HG03439 (cell line): ENCODE measurements around the gene ST6GALNAC4.
"Not testable (repeated sequence)": the region's sequence is repeated elsewhere in the genome, so short reads cannot be mapped to it uniquely, and the experiment has no call there.

Experiments used
- ATAC-seq: cut with Tn5 transposase; IDR thresholded peaks from one replicate; pipeline ENCODE4 v1.9.1; 2021; ENCODE audit warnings: mild to moderate bottlenecking, moderate library complexity; ENCODE audit not compliant: unreplicated experiment

ST6GALNAC4 gene

DNA sequence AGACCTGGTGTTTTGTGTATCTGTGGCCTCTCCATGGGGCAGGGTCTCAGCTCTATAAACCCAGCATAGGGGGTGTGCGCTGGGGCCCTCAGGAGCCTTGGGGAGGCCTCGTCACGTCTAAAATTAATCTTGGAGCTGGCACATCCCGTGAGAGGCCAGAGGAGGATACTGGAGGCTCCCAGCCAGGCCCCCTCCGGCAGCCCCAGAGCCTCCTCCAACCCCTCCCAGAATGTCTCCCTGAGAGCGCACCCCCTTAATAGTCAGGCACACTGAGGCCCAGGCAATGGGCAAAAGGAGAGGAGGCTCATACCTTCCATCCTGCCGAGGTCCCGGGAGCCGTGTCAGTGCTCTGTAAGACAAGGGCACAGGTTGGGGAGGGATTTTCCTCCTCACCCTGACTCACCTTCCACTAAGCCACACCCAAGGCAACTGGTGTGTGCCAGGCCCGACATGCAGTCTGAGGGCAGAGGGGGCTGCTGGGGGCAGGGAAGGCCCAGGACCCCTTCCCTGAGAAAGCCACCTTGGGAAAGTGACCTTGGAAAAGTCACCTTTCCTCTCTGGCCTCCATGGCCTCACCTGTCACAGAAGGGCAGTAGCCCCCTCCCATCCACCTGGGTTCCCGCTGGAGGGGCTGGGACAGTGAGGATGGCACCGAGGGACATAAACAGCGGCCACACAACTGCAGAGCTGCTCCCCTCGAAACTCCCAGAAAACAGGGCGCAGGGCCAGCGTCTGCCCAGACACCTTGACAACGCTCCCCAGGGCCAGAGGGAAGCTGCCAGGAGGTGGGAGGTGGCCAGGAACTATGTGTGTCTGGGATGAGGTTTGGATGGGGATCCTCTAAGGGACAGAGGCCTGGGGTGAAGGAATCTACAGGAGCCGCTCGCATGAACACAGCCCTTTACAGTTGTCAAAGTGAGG, 42.3 kb downstream of the ST6GALNAC4 start:
- ATAC-seq: no peak

DNA sequence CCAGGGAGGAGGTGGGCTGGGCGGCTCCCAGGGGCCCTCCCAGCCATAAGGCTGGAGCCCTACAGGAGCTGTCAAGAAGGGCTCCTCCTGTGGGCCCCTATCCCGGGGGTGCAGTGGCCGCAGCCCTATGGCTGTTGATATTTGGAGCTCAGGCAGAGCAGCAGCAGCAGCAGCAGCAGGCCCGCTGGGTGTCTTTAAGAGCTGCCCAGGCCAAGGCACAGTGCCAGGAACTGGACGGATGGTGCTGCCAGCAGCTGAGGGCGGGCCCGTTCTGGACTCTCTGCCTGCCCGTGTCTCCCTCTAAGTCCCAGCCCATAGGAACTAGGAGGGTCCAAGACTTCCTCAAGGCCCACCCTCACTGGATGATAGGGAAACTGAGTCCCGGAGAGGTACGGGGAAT, 43.0 kb downstream of the ST6GALNAC4 start:
- ATAC-seq: no peak

DNA sequence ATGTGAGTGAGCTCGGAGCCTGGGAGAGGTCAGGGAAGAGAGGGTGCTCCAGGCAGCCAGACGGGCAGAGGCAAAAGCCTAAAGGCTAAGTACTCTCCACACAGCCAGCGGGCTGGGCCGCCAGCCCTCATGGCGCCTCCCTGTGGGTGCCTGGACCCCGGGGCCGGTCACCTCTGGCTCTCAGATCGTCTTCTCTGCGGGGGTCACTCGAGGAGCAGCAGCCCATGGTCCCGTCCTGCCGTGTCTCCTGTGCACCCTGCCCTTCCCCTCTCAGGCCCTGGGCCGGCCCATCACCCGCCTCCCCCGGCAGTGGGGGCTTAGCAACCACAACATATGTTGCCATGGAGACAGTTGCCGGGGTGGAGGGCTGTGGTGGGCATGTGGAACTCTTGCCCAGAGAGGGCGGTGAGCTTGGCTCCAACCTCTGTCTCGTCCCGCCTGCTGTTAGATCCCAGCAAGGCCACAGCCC, 43.6 kb downstream of the ST6GALNAC4 start:
- no peak for ATAC-seq

DNA sequence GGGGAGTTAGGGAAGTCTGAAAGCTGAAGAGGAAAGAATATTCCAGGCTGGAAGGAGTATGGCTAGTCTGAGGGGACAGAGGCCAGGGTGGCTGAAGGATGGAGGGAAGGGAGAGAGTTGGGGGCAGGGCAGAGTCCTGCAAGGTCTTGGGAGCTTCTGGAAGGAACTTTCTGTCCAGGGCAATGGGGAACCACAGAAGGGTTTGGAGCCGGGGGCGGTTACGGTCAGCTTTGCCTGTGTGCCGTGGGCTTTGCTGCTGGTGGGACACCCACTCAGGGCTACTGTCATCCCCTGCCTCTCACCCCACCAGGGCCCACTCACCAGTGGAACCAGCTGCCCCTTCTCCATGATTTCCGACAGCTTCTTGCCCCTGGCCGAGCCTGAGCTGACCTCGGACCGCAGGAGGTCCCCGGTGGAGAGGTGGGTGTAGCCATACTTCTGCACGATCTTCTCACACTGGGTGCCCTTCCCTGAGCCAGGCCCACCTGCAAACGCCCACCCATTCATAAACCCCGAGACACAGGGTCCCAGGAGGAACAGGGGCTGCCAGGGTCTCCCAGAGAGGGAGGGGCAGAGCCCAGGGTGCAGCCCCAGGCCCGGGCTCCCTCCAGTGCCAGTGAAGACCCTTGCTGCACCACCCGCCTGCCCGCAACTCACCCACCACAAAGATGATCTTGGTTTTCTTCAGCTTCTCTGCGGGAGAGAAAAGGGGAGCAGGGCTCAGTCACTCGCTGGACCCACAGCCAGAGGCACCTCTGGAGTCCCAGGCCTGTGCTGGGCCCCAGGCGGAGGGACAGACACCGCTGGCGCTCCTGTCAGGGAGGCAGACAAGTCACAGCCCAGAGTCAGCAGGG, 44.2 kb downstream of the ST6GALNAC4 start:
- no peak for ATAC-seq

DNA sequence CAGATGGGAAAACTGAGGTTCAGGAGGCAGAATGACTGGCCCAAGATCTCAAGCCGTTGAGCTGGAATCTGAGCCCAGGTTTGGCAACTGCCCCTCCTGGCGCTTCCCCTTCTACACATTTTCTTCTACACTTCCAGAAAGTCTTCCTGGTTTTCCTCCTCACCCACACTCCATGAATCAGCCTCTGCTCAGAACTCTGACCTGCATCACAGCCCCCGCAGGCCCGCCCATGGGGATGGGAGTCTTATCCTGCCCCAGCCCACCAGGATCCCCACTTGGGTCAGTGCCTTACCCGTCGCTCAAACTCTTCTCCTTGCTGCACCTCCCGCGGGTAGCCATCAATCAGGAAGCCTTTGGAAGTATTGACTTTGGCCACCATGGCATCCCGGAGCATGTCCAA, 45.3 kb downstream of the ST6GALNAC4 start:
- no peak for ATAC-seq

DNA sequence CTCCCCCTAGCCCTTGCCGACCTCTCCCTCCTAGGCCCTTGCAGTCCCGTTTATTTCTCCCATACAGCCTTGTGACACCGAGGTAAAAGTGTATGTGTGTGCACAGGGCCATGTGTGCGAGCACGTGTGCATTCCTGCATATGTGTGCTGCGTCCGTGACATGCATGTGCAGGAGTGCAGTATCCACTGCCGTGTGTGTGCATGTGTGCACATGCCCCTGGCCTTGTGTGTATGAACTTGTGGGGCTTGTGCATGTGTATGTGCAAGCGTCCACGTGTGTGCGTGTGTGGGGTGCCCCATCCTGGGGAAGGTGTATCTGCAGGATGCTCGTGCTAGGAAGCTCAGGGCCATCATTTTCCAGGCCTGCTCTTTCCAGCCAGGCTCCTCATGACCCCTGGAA, 46.0 kb downstream of the ST6GALNAC4 start:
- ATAC-seq: no peak

DNA sequence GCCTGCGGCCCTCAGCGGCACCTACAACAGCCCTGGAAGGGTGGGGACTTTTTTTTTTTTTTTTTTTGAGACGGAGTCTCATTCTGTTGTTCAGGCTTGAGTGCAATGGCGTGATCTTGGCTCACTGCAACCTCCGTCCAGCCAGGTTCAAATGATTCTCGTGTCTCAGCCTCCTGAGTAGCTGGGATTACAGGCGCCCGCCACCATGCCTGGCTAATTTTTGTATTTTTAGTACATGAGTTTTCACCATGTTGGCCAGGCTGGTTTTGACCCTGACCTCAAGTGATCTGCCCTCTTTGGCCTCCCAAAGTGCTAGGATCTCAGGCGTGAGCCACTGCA, 46.7 kb downstream of the ST6GALNAC4 start:
- ATAC-seq: not testable (repeated sequence)

DNA sequence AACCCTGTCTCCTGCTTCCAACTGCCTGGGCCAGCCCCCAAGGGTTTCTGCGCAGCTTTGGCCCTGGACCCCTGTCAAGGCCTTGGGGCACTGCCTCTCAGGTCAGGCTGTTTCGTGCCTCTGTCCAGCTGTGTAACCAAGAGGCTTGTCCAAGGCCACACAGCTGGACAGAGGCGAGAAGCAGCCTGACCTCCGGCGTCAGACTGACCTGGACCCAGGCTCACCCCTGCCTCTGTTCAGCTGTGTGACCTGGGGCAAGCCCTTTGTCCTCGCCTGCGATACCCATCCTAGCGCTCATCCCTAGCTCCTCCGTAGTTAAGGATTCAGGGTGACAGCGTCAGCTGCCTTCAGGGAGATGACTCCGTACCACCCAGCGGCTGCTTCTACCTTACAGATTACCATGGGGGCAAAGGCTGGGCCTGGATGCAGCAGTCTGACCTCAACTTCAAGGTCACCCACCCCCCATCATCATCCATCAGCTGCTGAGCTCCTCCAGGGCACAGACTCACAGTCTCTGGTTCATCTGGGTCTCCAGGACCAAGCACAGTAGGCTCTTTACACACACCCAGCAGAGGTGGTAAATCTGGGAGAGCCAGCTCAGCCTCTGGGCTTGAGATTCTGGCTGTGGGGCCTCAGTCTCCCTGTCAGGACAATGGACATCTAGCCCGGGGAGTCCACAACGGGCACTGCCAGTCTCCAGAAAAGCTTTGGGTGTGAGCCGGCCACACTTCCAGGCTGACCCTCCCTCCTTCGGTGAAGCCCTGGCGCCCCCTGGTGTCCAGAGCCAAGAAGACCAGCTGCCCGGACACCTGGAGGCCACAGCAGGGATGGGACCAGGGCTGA, 47.3 kb downstream of the ST6GALNAC4 start:
- peak; percentile 63 for ATAC-seq

DNA sequence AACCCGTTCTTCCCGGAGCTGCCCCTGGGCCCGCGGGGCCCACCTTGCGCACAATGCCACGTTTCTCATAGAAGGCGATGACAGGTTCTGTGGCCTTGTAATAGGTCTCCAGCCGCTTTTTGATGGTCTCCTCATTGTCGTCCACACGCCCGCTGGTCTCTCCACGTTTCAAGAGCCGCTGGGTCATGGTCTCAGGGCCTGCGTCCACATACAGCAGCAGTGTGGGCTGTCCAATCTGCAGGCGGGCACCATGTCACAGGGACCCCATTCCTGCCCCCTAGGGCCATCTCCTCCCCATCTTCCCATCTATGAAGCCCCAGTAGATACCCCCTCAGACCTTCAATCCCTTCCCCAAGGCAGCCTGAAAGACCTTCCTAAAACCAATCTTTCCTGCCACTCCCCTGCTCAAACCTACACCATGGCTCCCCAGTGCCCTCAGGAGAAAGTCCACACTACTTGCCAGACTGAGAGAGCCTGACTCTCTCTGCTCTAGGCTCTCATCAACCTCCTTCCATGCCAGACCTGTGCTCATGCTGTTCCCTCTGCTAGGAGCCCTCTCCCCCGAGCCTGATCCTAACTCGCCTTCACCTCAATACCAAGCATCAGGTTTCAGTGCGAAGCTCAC, 48.5 kb downstream of the ST6GALNAC4 start:
- no peak for ATAC-seq

DNA sequence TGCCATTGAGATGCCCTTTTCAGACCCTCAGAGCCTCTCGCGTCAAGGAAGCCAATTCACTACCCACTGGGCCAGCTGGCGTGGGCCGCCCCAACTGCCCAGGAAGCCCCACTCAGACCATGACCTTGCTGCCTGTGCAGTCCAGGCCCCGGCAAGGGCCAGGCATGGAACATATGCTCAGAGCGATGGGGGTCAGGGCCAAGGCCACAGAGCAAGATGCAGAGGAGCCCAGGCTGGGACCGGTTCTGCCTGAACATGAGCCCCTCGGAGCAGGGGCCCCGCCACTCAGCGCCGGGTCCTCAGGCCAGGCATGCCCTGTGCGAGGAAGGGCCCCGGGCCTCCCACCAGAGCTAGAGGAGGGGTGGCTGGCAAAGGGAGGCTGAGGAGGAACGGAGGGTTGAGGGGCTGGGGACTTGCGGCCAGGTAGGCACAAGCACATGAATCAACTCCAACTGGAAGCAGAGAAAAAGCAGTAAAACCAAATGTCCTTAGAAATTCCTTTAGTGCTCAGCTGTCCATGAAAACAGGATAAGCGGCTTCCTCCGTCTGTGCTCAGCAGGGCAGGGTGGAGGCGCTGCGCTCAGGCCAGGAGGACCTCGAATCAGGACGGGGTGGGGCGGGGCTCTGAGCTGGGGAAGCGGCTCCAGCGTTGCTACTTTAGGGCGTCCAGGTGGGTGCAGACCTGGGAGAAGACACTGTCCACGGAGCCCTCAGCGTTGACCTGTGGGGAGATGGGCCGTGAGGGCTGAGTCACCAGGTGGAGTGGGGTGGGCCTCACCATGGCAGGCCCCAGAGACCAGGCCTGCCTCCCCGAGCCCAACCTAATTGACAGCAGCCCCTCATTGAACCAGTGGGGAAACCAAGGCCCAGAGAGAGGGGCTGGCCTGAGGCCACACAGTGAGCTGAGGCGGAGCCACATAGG, 49.2 kb downstream of the ST6GALNAC4 start:
- no peak for ATAC-seq

DNA sequence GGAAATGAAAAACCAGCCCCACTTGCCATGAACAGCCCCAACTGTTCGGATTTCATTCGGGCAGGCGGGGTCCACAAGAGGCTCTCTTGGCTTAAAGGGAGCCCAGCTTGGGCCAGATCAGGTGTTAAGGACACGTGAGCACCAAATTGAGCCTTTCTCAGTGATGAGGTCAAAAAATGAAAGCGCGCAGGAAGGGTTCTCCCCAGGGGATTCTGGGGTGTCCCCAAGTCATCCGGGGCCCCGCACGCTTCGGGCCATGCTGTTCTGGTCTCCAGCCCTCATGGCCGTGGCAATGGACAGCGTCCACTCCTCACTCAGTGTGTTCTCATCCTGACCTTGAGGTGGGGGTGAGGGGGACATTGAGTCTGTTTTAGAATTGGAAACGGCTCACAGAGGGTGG, 50.3 kb downstream of the ST6GALNAC4 start:
- no peak for ATAC-seq

DNA sequence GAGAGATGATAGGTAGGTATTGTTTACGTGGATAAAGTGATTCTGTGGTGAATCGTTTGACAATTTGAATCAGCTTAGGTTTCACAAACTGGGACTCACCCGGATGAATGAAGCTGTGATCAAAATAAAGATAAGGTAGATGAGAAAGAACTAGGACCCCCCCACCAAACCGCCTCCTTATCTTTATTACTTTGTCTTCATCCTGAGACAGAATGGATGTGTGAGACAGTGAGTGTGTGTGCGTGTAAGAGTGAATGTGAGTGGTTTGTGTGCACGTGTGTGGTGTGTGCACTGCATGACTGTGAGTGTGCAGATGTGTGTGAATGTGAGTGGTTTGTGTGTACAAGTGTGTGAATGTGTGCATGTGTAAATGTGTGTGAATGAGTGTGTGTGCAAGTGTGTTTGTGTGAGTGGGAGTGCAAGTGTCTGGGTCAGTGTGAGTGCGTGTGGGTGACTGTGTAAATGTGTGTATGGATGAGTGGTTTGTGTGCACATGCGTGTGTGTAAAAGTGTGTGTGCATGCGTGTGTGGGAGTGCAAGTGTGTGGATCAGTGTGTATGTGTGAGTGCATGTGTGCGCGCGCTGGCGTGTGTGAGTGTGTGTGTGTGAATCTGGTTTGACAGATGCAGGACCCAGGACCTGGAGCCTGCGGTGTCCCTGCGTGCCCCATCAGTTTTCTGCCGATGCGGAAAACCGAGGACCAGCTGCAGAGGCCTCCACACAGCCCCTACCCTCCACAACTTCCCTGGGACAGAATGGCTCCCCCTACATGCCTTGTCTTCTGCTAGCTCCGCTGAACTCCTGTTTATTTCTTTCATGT, 51.0 kb downstream of the ST6GALNAC4 start:
- ATAC-seq: no peak

DNA sequence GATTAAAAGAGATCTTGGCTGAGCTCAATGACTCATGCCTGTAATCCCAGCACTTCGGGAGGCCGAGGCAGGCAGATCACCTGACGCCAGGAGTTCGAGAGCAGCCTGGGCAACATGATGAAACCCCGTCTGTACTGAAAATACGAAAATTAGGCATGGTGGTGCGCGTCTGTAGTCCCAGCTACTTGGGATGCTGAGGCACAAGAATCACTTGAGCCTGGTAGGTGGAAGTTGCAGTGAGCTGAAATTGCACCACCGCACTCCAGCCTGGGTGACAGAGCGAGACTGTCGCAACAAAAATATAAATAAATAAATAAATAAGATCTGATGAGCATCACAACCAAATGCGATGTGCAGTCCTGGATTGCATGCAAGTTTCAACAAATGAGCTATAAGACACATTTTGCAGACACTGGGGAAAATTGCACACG, 53.6 kb downstream of the ST6GALNAC4 start:
- ATAC-seq: no peak

DNA sequence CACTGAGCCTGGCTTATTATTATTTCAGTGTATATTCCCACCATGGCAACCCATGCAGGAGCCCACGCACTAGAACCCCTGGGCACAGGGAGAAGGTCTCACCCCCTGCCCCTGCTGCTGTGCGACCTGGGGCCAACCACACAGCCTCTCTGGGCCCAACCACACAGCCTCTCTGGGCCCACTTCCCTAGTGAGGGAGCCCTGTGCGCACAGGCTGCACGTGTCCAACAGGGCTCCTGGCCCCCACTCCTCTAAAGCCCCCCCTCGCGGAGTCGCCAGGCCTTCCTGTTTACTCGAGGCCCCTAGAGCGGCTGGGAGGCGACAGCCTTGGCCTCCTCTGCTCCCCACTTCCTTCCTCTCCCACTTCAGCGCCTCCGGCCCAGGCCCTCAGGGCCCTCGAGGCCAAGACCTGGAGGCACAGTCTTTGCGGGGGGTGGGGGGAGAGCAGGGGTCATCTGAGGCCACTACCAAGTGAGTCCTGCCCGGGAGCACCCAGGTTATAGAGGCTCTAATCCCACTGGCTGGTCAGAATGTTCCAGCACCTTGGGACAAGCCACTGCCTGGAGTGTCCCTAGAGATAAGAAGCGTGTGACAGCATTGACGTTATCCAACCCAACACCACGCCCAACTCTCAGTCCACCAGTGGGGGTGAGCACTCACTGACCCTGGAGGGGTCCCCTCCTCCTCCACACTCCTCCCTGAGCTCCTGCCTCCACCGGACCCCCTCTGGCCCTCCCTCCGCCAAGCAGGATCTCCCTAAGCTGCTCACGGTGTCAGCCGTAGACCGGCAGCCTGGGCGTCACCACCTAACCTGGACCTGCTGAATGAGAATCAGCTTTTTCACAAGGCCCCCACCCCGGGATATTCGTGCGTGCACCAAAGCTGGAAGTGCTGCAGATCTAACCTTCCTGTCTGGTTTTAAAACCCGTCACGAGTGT, 54.5 kb downstream of the ST6GALNAC4 start:
- ATAC-seq: no peak

DNA sequence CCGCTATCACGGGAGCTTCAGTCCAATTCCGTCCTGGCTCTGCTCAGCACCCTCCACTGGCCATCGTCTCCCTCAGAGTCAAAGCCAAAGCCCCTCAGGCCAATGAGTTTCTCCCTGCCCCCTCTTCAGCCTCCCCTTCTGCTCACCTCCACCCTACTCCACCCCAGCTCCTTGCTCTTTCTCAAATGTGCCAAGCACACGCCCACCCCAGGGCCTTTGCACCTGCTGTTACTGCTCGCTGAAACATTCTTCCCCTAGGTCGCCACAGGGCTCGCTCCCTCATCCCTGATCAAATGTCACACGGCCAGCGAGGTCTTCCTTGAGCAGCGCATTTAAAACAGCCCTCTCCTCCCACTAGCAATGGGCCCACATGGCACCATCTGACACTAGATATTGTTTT, 56.1 kb downstream of the ST6GALNAC4 start:
- ATAC-seq: no peak

DNA sequence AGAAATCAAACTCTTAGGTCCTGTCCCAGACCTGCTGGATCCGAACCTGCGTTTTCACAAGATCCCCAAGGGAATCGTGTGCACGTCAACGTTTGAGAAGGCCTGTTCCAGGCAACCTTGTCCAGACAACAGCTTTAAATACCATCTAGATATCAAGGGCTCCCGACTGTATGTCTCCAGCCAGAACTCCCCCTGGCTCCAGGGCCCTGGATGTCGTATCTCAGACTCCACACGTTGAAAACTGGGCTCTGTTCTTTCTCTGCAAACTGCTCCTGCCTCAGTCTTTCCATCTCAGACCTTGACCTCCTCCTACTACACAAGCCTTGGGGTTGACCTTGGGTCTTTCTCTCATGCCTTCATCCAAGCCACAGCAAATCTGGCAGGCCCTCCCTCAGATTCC, 56.6 kb downstream of the ST6GALNAC4 start:
- ATAC-seq: no peak

DNA sequence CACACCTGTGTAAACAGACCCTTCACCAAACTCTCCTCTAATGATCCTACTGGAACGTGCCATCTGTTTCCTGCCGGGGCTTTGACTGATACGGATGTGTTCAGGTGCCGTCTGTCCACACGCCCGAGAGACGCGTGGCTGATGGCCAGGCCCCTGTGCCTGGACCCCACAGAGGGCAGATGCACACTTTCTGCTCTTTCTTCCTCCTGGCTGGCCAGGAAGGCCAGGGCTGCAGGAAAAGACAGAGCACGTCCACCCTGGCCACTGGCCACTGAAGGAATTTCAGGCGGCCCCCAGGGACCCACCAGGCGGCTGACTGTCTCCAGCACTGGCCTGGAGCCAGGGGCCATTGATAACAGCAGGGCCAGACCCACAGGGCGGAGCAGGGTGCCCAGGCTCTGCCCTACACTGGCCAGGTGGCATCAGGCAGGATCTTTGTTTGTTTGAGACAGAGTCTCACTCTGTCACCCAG, 58.8 kb downstream of the ST6GALNAC4 start:
- no peak for ATAC-seq
